HG02885 (cell line): ENCODE data around the gene ABTB1.

ENCODE experiments used
- ATAC-seq: cut with Tn5 transposase; IDR thresholded peaks from one replicate; pipeline ENCODE4 v1.9.1; 2021; ENCODE audit warnings: mild to moderate bottlenecking; ENCODE audit not compliant: unreplicated experiment, poor library complexity

Gene ABTB1

DNA sequence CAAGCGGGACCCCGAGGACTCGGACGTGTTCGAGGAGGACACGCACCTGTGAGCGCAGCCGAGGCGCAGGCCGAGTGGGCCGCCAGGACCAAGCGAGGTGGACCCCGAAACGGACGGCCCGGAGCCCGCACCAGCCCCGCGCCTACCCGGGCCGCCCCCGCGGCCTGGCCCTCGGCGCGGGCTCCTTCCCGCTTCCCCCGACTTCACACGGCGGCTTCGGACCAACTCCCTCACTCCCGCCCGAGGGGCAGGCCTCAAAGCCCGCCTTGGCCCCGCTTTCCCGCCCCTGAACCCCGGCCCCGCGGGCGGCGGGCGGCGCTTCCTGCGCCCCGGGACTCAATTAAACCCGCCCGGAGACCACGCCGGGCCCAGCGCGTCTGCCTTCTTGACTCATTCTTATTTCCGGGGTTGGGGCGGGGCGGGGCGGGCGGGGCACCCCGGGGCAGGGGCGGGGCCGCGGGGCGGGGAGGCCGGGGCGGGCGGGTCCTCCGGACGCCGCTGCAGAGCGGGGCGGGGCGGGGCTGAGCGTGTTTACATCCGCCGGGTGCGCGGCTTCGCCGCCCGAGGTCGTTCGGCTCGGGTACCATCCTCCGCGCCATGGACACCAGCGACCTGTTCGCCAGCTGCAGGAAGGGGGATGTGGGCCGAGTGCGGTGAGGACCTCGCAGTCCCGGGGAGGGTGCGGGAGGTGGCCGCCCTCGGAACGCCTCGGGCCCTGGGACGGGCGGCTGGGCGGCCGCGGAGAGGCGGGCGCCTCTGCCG lies at the start of gene ABTB1:
Gene ABTB1, plus strand, starts transcription at position 524 of the 762 bp plus-strand sequence. Its CDS starts 74 bp downstream, at position 598.
- ATAC-seq: peak; percentile 75

DNA sequence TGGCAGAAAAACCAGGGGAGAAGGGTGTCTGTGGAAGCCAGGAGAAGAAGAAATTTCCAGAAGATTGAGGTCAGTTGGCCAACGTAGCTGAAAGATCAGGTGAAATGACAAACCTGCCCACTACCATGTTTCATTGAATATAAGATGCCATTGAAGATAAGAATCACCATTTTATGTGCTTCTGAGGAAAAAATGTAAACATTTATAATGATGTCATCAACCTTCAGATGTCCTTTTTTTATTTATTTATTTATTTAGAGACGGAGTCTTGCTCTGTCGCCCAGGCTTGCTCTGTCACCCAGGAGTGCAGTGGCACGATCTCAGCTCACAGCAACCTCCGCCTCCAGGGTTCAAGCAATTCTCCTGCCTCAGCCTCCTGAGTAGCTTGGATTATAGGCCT lies 48.7 kb upstream of the ABTB1 start:
- no peak for ATAC-seq

DNA sequence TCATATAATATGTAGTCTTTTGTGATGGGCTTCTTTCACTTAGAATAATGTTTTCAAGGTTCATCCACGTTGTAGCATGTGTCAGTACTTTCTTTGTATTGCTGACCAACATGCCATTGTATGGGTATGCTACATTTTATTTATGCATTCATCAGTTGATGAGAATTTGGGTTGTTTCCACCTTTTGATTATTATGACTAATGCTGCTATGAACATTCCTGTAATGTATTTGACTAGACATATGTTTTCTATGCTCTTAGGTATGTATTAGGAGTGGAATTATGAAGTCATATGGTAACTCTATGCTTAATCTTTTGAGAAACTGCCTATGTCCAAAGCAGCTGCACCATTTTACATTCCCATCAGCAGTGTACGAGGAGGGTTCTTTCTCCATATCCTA lies 46.9 kb upstream of the ABTB1 start:
- ATAC-seq: no peak

DNA sequence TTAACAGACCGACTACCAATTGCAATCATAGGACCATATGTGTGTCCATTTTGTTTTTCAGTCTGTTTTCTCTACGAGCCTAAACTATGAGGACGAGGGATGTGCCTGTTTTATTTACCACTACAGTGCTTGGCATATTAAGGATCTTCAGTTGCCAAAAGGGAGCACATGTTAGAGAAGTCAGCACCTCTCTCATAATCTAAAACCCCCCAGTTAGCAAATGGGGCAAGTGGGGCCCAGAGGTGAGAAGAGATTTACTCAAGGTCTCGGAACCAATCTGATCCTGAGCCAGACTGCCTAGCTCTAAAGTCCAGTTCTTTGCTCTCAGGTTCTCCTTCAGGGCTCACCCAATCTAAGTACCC lies 44.3 kb upstream of the ABTB1 start:
- ATAC-seq: no peak

DNA sequence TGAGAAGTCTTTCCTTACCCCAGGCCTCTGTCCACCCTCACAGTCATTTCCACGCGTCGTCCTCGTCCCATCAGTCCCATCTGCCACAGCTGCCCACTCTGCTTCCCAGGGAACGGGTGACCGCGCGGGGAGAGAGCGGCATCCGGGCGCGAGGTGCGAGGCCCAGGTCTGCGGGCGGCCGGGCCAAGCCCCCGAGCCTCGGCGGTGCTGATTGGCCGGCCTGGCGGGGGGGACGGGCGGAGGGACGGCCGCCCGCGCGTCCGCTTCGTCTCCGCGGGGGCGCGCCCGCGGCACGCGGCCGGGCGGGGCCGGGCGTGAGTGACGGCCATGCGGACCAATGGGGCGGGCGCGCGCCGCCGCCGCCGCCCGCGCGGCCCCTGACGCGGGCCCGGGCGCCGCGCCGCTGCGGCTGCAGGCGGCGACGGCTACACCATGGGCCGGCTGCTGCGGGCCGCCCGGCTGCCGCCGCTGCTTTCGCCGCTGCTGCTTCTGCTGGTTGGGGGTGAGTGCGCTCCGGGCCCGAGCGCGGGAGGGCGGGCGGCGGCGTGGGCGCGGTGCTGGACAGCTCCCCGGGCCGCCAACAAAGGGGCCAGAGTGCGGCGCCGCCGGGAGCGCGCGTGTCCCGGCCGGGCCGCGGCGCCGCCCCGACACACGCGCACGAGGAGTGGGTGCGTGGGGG lies 43.8 kb upstream of the ABTB1 start, which contains the start of gene PODXL2:
Gene PODXL2, plus strand, starts transcription at position 398 of the 679 bp plus-strand sequence. Its CDS starts 35 bp downstream, at position 433.
- ATAC-seq: peak; percentile 73

DNA sequence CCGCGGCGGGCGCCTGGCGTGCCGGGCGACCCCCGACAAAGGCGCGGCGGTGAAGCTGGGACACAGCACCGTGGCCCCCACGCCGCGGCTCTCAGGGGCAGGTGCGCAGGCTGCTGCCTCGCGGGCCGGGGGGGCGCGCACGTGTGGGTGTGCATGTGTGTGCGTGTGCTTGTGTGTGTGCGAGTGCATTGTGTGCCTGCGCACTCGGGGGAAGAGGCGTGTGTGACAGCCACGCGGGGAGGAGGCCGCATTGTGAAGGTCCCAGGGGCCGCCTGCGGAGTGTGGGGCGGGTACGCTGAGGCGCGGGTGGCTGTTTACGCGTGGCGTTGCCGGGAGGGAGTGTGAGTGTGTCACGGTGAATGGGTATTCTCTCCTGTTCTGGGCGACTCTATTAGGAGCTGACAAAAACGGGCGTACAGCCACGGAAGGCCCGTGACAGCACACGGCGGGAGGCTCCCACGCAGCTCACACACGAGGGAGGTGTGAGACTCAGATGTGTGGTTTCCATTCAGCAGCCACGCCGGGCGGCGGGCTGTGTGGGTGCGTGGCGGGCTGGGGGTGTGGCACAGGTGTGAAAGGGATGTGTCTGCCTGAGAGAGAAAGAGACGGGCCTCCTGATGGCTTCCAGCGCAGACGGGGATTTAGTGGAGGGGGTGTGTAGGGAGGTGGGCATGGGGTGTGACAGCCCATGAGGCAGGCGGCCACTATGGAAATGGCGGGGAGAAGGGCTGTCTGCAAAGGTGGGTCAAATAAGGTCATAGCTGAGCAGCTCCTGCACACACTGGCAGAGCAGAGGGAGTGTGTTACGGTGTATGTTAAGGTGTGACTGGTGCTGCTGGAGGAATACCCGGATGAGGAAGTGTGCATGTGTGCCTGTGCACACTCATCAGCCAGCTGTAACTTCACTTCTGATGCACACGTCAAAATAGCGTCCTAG lies 43.0 kb upstream of the ABTB1 start:
- peak; percentile 34 for ATAC-seq

DNA sequence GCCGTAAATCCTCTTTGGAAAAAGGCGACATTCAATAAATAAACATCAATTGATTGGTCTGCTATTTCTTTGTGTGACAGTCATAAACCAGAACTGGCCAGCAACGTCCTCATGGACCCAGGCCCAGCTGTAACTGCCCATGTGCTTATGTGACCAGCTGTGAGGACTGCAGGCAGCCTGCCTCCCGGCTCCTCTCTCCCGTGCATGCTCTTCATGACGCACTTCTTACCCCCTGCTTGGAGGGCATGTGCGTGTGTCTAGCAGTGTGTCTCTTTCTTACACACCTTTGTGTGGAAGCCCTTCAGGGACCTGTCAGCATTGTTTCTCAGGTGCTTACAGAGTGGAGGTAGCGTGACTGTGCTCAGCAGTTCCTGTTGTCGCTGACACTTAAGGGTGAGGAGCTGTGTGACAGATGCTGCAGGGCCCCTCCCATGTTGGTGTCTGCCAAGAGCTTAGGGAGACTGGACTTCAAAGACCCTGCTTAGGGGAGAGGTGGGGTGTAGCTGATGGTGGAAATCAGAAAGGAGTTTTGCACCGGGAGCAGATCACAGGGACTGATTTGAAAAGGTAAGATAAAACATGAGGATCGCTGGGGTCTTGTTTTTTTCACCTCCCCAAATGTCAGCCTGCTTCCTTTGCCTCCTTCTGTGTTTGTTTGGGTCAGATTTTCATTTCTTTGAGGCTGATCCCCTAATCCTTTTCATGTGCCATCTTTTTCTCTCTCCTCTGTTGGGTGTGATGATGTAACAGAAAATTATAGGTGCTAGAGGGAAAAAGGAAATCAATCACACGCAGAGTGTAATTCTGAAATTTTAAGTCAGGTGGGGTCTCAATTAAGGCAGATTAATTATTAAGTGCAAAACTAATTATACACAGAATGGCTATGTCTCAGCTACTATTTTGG lies 41.7 kb upstream of the ABTB1 start:
- no peak for ATAC-seq

DNA sequence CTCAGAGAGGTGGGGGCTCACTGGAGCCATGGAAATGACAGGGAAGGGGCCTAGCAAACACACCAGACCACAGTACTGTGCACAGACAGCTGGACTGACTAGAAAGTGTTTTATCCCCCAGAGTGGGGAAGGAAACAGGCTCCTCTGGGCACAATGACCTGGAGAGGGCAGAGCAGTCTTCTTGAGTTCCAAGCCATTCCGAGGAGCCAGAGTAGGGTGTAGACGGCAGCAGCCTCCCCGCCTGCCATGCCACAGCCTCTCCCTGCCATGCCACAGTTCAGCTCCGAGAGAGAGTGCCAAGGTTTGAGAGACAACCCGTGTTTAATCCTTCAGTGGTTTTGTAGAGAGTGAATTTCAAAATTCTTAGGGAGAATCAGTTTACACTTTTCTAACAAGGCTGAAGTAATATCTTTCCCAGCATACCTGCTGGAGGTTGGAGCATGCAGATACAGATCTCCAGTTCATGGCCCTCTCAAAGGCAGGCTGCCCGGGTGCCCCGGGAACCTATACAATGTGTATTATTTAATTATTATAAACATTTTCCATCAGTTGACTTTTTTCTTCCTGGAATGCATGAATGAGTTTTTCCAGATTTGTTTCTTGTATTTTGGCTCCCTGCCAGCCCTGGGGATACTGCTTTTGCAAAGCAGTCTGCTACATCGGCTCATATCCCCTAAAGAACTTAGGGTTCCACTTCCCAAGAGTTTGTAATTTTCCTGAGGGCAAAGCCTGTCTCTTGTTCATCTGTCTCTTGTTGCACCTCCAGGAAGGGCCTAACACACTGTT lies 40.5 kb upstream of the ABTB1 start:
- no peak for ATAC-seq

DNA sequence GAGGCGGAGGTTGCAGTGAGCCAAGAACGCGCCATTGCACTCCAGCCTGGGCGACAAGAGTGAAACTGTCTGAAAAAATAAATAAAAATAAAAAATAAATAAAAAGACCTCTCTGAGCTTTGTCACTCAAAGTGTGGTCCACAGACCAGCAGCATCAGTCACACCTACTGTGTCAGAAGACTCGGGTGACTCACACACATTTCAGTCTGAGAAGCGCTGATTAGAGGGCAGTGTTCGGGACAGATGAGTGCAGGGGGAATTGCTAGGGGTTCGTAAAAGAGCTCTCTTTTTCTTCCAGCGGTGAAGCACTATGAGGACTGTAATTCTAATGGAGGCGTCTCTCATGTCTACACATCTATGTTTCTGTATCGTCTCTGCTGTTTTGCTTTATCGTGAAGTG lies 38.1 kb upstream of the ABTB1 start:
- ATAC-seq: no peak

DNA sequence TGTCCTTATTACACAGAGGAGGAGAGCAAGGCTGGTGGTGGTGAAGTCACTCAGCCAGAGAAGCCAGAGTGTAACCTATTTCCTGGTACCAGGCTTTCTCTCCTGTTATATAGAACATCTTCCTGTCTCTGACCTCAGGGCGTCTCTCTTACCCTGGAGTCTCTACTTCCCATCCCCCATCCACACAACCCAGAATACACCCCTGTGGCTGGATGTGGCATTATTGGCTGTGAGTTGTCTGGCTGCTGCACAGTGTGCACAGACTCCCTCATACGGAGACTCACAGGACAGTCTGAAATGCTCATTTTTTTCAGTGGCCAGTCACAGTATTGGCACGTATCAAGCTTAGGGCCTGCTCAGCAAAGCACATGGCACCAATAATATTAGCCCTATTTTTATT lies 35.2 kb upstream of the ABTB1 start:
- ATAC-seq: no peak

DNA sequence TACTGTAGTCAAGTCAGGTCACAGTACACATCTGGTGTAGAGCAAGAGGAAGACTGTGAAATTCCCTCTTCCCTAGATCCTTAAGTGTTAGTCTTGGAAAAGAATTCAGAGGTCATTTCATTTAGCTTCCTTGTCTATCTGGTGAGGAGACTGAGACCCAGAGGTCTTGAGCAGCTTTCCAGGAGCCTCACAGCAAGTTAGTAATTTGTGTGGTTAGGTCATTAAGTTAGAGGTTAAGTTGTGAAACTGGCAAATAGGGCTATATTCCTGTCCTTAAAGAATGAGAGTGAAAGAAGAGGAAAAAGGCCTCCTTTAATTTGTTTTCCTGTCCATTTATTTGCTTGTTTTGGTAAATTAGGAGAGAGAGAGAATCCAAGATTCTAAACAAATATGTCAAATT lies 34.8 kb upstream of the ABTB1 start:
- ATAC-seq: no peak

DNA sequence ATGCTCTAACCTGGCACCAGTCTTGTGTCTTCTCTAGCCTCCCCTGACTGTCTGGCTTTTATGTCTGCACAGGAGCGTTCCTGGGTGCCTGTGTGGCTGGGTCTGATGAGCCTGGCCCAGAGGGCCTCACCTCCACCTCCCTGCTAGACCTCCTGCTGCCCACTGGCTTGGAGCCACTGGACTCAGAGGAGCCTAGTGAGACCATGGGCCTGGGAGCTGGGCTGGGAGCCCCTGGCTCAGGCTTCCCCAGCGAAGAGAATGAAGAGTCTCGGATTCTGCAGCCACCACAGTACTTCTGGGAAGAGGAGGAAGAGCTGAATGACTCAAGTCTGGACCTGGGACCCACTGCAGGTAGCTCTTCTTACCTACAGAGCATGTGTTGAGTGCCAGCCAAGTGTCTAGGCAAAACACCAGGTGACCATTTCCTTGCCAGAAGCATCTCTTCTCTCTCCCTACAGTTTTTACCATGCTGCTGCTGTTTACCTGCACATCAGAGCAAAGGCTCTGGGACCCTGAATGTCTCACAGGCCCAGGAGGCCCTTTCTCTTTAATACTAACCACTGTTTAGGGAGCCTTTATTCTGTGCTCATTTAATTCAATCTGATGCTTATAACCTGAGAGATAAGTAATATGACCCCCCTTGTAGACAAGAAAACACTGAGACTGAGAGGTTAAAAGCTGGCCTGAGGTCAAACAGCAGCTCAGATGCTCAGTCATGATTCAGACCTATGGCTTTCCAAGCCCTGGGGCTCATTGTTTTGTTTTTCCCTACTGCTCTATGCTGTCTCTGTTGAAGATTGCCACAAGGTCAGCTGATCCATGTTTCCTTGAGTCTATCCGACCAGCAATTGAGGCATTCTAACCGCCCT lies 33.3 kb upstream of the ABTB1 start:
- ATAC-seq: no peak

DNA sequence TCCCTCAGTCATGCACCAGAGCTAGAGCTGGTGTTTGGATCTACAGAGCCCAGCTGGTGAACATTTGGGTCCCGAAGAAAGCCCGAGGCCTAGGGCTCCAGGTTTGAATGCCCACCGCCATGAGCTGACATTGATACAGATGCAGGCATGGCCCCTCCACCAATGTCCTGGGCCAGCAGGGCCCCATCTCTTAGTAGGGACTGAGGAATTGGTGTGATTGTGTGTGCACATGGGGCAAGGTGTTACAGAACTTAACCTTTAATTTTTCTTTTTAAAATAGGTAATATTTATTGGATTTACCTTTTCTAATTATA lies 32.8 kb upstream of the ABTB1 start:
- ATAC-seq: no peak

DNA sequence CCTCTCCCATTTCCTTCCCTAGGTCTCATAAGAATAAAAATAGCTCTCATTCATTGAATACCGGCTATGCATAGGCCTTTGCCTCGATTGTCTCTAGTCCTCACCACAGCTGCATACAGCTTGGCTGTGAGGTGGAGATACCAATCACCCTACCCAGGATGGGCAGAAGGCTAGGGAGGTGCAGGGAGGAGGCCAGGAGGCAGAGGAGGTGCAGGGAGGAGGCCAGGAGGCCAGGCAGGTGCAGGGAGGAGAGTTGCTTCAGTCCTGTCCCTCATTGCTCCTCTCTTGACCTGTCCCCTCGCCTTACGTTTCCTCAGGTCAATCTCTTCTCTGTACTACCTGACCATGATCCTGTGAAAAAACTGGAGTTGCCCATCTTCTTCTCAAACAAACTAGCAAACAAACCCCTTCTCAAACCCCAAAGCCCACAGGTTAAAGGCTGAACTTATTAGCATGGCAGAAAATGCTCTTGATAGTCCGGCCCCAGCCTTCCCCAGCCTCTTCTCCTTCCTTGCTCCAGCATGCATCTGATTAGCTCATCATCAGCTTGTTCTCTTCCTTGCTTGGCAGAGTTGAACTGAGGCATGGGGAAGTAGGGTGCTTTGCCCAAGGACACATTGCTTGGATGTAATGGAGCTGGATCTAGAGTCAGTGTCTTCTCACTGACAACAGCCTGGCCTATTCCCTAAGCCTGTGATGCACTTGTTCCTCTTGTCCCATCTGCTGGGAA lies 27.9 kb upstream of the ABTB1 start:
- ATAC-seq: no peak

DNA sequence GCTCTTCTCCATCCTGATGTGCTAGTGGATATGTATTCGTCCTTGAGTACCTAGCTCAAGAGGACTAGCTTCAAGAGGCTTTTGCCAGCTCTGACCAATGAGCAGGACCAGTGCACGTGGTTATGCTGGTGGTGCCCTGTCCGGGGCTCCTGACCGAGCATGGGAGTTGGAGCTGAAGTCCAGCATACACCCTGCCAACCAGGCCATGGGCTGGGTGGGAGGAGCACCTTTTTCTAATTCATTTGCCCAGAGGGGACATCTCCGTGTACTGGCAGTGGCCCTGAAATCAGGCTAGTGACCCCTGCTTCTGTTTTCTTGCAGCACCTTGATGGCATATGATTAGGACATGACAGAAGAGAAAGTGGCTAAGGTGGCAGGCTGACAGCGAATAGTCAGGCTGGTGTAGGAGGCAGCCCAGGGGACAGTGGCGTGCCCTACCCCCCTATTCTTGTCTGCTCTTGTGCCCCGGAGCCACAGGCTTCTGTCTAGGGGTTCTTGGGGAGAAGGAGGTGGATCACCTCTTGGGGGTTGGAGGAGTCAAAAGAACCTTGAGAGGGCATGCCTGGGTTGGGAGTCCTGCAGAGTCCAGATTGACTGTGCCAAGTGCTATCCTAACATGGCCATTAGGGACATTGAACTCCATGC lies 27.3 kb upstream of the ABTB1 start:
- ATAC-seq: no peak

DNA sequence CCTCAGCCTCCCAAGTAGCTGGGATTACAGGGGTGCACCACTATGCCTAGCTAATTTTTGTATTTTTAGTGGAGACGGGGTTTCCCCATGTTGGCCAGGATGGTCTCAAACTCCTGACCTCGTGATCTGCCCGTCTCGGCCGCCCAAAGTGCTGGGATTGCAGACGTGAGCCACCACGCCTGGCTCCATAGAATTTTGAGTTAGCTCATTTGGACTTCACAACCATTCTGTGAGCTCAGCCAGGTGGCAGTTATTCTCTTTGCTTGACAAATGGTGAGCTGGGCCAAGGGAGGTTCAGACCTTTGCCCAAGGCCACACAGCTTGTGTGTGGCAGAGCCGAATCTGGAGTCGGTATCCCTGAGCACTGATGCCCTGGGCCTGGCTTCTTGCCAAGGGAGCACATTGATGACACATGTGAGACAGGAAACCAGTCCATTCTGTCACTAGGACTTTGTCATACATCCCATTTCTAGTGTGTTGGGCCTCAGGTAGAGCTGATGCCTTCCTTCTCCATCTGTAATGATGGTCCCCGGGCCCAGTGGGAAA lies 26.2 kb upstream of the ABTB1 start:
- ATAC-seq: no peak
